ENCODE results near the gene EFNB3. TPM values are rescaled to one million over a fixed set of nuclear protein-coding genes. Genes with fewer than 3 reads are reported as not detected.

Gene EFNB3
- total RNA-seq, 1 donor from 2014 or later = 0.51 TPM

- DNase-seq = no peak
Measured at GRCh38 chr17:7701681-7702080, 3.3 kb upstream of the EFNB3 start.

- DNase-seq = no peak
Measured at GRCh38 chr17:7702776-7703175, 2.2 kb upstream of the EFNB3 start.

- peak; percentile 53 for DNase-seq
Measured at GRCh38 chr17:7703584-7704479, 1.2 kb upstream of the EFNB3 start.

- DNase-seq = no peak
Measured at GRCh38 chr17:7705269-7706255, 560 bp downstream of the EFNB3 start.

GRCh38 chr17:7706631-7707354, 1.8 kb downstream of the EFNB3 start:
- no peak for DNase-seq

- no peak for DNase-seq
Measured at GRCh38 chr17:7707446-7707845, 2.4 kb downstream of the EFNB3 start.

- no peak for DNase-seq
Measured at GRCh38 chr17:7707858-7708750, 3.1 kb downstream of the EFNB3 start.

- DNase-seq = no peak
Measured at GRCh38 chr17:7709031-7709430, 4.0 kb downstream of the EFNB3 start.

- DNase-seq = no peak
Measured at GRCh38 chr17:7710301-7710700, 5.3 kb downstream of the EFNB3 start.

- DNase-seq = no peak
Measured at GRCh38 chr17:7711051-7711755, 6.2 kb downstream of the EFNB3 start.

GRCh38 chr17:7712111-7712771, 7.2 kb downstream of the EFNB3 start:
- no peak for DNase-seq

- no peak for DNase-seq
Measured at GRCh38 chr17:7713782-7714181, 8.8 kb downstream of the EFNB3 start.

- no peak for DNase-seq
Measured at GRCh38 chr17:7714721-7715594, 10.0 kb downstream of the EFNB3 start.

GRCh38 chr17:7715936-7716886, 11.2 kb downstream of the EFNB3 start:
- DNase-seq = no peak

GRCh38 chr17:7716901-7717755, 12.1 kb downstream of the EFNB3 start, which contains the start of gene DNAH2:
DNAH2 (plus strand) TSS chr17:7717744; CDS start chr17:7719735, 1,991 bp downstream.
- DNase-seq = peak; percentile 93

- DNase-seq = no peak
Measured at GRCh38 chr17:7717756-7718350, 12.9 kb downstream of the EFNB3 start.

GRCh38 chr17:7719661-7720060, 14.7 kb downstream of the EFNB3 start:
- DNase-seq = no peak

Data from dermis blood vessel endothelial cell (primary cell).